GM21367 (cell line): ENCODE measurements around the gene ADAP1.

Experiments
- ATAC-seq: cut with Tn5 transposase; IDR thresholded peaks from one replicate; pipeline ENCODE4 v1.9.1; 2021; ENCODE audit not compliant: unreplicated experiment

Gene ADAP1

DNA sequence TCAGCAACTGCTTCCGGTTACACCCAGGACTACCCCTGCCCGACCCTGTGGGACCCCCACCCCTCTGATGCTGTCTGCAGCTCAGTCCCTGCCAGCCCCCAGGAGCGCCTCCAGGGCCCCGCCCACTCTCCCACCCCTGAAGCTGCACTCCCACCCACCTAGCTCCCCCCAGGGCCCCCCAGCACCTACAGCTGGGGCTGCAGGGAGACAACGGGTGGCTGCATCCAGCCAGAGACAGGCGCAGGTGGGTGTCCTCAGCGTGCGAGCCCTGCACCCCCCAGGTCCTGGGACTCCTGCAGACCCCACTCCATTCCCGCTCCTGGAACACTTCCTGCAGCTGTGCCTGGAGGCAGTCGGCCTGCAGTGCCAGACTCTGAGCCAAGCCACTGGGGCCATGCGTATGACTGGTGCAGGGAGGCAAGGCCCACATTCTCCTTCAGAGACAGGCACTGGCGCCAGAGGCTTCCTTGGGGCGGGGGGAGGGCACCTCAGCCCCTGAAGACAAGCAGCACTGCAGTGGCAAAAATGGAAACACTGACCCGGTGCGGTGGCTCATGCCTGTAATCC is 34.6 kb upstream of the ADAP1 start:
- no peak for ATAC-seq

GRCh38 chr7:988426-988911 is 34.0 kb upstream of the ADAP1 start:
- no peak for ATAC-seq

- no peak for ATAC-seq
These were observed 33.4 kb upstream of the ADAP1 start for GRCh38 chr7:987909-988308.

- no peak for ATAC-seq
These were observed 32.6 kb upstream of the ADAP1 start for GRCh38 chr7:986766-987751.

- no peak for ATAC-seq
These were observed 31.6 kb upstream of the ADAP1 start for GRCh38 chr7:985915-986741.

- no peak for ATAC-seq
These were observed 30.6 kb upstream of the ADAP1 start for GRCh38 chr7:985127-985416.

GRCh38 chr7:984361-985126 is 30.1 kb upstream of the ADAP1 start:
- no peak for ATAC-seq

DNA sequence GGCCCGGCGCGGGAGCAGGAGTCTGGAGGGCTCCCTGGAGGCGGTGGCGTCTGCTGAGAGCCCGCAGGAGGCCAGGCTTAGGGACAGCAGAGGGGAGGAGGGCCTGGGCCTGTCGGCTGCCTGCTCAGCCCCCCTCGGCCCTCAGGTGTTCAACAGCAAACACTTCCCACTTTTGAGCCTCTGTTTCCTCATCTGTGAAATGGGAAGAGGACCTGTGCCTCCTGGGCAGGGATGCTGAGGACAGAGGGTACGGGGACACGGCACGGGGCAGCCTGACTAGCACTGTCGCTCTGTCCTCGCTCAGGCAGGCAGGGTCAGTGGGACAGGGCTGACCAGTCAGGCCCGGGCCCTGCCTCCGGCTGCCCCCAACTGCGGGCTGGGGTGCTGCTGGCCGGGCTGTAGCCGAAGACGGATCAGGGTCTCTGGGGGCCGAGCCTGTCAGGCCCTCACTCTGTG is 29.2 kb upstream of the ADAP1 start:
- no peak for ATAC-seq

DNA sequence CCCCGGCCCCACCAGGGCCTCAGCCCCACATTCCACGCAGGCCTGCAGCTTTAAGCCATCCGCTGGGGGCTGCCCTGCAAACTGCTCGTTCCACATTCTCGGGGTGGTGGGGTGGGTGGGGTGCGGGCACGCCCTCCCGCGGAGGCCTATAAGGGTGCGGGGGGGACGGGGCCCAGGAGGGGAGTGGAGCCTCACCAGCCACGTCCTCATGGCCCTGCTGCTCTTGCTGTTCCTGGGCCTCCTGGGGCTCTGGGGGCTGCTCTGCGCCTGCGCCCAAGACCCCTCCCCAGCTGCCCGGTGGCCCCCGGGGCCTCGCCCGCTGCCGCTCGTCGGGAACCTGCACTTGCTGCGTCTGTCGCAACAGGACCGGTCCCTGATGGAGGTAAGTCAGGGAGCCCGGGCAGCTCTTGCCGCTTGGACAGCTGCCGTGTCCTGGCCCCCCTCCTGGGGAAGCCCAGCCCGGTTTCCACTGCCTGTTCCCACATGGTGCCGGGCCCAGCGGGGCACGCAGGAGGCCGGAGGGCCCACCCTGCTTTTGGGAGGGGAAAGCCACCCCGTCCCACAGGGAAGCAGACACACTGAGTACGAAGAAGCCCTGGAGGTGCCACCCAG is 28.6 kb upstream of the ADAP1 start, which contains the start of gene CYP2W1:
CYP2W1 (plus strand) TSS at position 178 of the 612 bp plus-strand sequence; CDS start at position 209, 31 bp downstream.
- ATAC-seq: no peak

GRCh38 chr7:982511-983003 is 28.1 kb upstream of the ADAP1 start:
- ATAC-seq: no peak

- no peak for ATAC-seq
These were observed 27.5 kb upstream of the ADAP1 start for GRCh38 chr7:981793-982510.

GRCh38 chr7:979886-980571 is 25.5 kb upstream of the ADAP1 start:
- no peak for ATAC-seq

DNA sequence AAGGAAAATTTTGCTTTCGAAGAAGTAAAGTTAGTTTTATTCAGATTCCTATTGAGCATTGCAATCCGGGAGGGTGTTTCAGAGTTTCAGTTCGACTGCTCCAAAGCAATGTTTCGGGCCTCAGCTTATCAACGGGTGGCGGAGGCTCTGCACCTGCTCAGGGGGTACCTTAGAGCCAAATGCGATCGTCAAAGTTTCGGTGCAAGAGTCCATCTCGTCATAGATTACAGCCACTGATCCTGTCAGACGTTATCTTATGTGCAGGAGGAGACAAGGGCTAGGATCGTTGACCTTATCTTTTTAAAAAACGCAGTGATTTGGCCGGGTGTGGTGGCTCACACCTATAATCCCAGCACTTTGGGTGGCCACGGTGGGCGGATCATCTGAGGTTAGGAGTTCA is 24.7 kb upstream of the ADAP1 start:
- ATAC-seq: no peak

DNA sequence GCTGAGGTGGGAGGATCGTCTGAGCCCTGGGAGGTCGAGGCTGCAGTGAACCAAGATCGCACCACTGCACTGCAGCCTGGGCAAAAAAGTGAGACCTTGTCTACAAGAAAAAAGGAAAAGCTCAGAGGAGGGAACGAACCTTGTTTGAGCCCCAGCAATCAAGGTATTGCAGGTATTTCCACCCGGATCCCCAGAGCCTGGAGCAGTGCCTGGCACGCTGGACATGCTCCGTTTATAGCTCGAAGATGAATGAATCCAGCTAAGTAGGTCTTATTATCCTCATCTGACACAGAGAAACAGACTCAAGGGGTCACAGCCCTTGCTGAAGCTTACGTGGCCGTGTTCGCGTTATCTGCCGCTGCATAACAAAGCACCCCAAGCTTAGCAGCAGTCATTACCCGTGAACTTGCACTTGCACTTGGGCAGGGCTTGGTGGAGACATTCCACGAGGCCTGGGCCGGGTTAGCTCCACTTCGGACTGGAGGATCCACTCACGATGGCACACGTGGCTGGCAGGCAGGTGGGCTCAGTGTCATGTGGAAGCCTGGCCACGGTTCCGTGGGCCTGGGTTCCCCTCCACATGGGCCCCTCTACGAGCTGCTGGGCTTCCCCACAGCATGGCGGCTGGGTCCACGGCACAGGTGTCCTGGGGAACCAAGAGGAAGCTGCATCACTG is 24.1 kb upstream of the ADAP1 start:
- no peak for ATAC-seq

DNA sequence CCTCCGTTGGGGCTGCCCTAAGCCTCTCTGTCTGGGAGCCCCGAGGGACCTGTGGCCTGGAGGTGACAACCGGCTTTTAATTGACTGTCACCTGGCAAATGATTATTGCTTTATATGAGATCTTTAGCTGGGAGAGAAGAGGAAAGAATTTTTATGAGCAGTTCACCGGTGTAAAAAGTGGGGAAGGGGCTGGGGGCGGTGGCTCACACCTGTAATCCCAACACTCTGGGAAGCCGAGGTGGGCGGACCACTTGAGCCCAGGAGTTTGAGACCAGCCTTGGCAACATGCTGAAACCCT is 23.5 kb upstream of the ADAP1 start:
- ATAC-seq: no peak

DNA sequence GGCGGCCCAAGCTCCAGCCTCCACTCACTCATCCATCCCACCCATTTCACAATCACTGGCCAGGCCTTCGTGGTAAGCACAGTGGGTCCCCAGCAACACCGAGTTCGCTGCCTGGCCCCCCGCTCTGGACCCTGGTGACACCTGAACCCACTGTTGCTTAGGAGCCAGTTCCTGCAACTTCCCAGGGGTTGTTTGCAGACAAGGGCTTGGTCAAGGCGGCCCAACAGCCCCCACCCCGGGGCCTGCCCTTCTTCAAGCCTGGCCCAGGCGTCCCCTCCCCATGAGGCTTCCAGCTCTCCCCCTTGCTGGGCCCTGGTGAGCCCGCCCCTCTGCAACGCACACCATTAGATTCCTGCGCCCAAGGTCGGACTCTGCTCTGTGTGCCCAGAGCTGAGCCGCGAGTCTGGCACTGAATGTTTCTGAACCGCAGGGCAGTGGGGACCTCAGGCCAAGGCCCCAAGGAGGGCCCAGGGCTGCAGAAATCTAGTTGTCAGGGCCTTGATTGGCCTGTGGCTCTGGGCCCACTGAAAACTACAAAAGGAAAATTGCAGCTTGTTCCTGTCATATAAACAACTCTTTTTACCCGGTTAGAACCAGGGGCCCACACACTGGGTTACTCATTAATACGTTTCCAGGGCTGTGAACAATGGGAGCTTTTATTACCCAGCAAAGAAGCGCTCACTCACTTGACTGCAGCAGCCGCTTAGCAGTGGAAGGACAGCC is 23.0 kb upstream of the ADAP1 start:
- ATAC-seq: no peak

GRCh38 chr7:976901-977325 is 22.4 kb upstream of the ADAP1 start:
- no peak for ATAC-seq
